Activated CD8-positive, alpha-beta T cell treated with anti-CD3 and anti-CD28 coated beads for 36 hours (primary cell): Measurements from ENCODE around the gene CHD1. TPM values are rescaled to one million over a fixed set of nuclear protein-coding genes. Genes with fewer than 3 reads are reported as not detected.

Experiments
- ATAC-seq: fragments of 200-7000 bp; cut with Tn5 transposase; one replicate; pipeline ENCODE4 v1.10.0; 2021; ENCODE audit warnings: mild to moderate bottlenecking, moderate library complexity
- CTCF ChIA-PET: fragments of 350-600 bp; sonication (Branson Sonifier 250); formaldehyde crosslinking; loops from one replicate; lab custom pipeline; 2021; ENCODE audit warnings: antibody characterized with exemption; lab: Charles Lee
- POLR2A ChIA-PET: fragments of 350-600 bp; sonication (Branson Sonifier 250); formaldehyde crosslinking; loops from one replicate; lab custom pipeline; 2021; ENCODE audit warnings: antibody characterized with exemption; lab: Charles Lee
- DNase-seq: peaks from one replicate; pipeline ENCODE4 v3.0.0-alpha.2; 2020
- H3K27ac Mint-ChIP-seq: one replicate; pipeline ENCODE4 v1.8.0; 2021; ENCODE audit warnings: mild to moderate bottlenecking, mixed read lengths
- H3K27me3 Mint-ChIP-seq: one replicate; pipeline ENCODE4 v1.8.0; 2021; ENCODE audit warnings: mixed read lengths
- H3K36me3 Mint-ChIP-seq: one replicate; pipeline ENCODE4 v1.8.0; 2021; ENCODE audit warnings: low read depth, mixed read lengths
- H3K4me1 Mint-ChIP-seq: one replicate; pipeline ENCODE4 v1.8.0; 2021; ENCODE audit warnings: low read depth, mixed read lengths
- H3K4me3 Mint-ChIP-seq: one replicate; pipeline ENCODE4 v1.8.0; 2021; ENCODE audit warnings: mild to moderate bottlenecking, moderate library complexity, mixed read lengths
- H3K9me3 Mint-ChIP-seq: one replicate; pipeline ENCODE4 v1.8.0; 2021; ENCODE audit warnings: mixed read lengths
- intact Hi-C: fragments of 100-400 bp; cut with micrococcal nuclease; formaldehyde crosslinking; loops from one replicate; pipeline ENCODE4 v1.10.0; 2022
- total RNA-seq, 2 experiments: library from RNA; stranded (reverse); gene quantifications; one replicate each; pipeline ENCODE4 v1.2.3, GENCODE V29; 2021
- TF ChIP-seq, protein P1 (sequence below): fragments of 200-600 bp; IDR thresholded peaks from one replicate; pipeline ENCODE4 v1.8.0; 2022; ENCODE audit warnings: antibody characterized with exemption, mild to moderate bottlenecking

The CHD1 gene
- total RNA-seq, 2 experiments from 2014 or later: 52.0 to 52.8 TPM

DNA sequence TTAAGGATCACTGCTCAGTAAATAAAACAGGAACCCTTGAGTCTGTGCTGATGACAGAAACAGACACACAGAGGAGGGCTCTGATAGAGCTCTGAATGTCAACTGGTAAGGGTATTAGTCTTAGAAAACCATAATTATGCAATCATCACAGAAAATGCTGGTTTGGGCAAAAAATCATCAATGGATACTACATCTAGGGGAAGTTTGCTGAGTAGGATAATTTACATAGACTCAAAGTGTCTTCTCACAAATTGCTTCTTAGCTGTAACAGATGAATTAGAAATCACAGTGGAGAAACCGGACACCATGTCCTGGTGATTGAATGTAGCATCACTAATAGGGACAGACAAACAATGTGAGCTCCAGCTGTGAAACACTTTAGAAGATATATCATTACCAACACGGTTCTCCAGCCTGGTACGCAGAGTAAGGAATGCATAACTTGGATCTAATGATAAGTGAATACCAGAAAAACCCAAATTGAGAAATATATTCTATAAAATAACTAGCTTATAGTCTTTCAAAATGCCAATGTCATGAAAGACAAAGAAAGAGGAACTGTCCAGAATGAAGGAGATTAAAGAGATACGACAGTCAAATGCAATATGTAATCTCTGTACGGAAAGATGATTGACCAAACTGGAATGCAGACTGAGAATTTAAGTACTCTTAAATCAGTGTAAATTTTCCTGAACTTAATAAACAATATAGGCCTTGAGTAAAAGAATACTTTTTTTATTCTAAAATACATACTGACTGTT is 17.3 kb downstream of the CHD1 start:
- ATAC-seq: peak; percentile 54
- intact Hi-C loops: no loop called here
- no peak overlapping the region for H3K4me3 Mint-ChIP-seq
- POLR2A ChIA-PET: interaction anchor here (0.8 to 1.5 kb wide), 2 partner anchors 10 to 39 kb away, joined by 3 to 4 read pairs; no protein-coding TSS in a partner anchor
- no peaks in the 10 kb centered on the region for H3K9me3 Mint-ChIP-seq
- H3K4me1 Mint-ChIP-seq: peaks cover 66% of the 10 kb centered on the region
- H3K36me3 Mint-ChIP-seq: peaks cover 32% of the 10 kb centered on the region
- peak overlapping the region; percentile 25 for H3K27ac Mint-ChIP-seq
- TF ChIP-seq, protein P1, sequence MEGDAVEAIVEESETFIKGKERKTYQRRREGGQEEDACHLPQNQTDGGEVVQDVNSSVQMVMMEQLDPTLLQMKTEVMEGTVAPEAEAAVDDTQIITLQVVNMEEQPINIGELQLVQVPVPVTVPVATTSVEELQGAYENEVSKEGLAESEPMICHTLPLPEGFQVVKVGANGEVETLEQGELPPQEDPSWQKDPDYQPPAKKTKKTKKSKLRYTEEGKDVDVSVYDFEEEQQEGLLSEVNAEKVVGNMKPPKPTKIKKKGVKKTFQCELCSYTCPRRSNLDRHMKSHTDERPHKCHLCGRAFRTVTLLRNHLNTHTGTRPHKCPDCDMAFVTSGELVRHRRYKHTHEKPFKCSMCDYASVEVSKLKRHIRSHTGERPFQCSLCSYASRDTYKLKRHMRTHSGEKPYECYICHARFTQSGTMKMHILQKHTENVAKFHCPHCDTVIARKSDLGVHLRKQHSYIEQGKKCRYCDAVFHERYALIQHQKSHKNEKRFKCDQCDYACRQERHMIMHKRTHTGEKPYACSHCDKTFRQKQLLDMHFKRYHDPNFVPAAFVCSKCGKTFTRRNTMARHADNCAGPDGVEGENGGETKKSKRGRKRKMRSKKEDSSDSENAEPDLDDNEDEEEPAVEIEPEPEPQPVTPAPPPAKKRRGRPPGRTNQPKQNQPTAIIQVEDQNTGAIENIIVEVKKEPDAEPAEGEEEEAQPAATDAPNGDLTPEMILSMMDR: no peak
- H3K27me3 Mint-ChIP-seq: no peaks in the 10 kb centered on the region
- CTCF ChIA-PET: interaction anchor here (0.9 to 2.3 kb wide), 2 partner anchors 121 to 149 kb away, joined by 6 to 9 read pairs; no protein-coding TSS in a partner anchor
- no peak for DNase-seq

DNA sequence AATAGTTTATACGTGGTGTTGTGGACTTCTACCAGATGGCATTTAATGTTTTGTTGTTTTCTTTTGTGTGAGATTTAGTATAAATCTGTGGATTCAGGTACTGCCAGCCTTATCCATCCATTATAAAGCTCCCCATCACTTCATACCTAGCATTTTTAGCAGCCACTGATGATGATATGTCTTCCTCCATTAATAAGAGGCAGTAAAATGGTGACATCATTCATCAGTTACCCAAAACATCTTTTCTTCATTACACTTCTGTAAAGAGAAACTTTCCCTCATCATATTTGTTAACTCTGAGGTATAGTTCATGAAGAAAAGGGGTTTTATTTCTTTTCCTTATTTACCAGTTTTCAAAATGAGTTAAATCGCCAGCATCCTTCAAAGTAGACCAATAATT is 19.4 kb downstream of the CHD1 start:
- Mint-ChIP-seq H3K36me3 (peaks cover 31% of the 10 kb centered on the region), H3K9me3 (no peaks in the 10 kb centered on the region), H3K27me3 (no peaks in the 10 kb centered on the region), H3K4me1 (peaks cover 62% of the 10 kb centered on the region), H3K27ac (peak overlapping the region; percentile 57), H3K4me3 (no peak overlapping the region)
- DNase-seq: no peak
- intact Hi-C loops: no loop called here
- ChIA-PET POLR2A (interaction anchor here (1.4 kb wide), 1 partner anchor 19 kb away, joined by 6 read pairs; the partner anchor contains the start of gene CHD1), CTCF (interaction anchor here (0.6 to 2.3 kb wide), 5 partner anchors 46 to 151 kb away, joined by 3 to 9 read pairs (median 4); no protein-coding TSS in a partner anchor)
- ATAC-seq: no peak
- TF ChIP-seq, protein P1: no peak

DNA sequence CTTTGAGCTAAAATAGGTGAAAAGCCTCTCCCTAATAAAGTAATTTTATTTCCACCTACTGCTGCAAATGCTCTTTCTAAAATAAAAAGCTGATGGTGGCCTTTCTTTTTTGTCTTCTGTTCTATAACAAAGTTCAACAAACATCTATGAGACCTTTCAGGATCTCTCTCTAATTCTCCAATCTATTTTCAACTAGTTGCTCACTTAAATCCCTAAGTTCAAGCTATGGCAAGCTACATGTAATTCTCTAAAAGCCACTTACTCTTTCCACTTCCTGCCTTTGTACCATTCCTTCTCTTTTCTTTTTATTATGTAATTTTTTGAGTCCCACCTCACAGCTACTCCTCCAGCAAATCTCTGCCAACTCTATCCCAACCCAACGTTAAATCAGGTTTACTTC is 20.9 kb downstream of the CHD1 start:
- intact Hi-C loops: no loop called here
- peak overlapping the region; percentile 60 for H3K27ac Mint-ChIP-seq
- peaks cover 66% of the 10 kb centered on the region for H3K4me1 Mint-ChIP-seq
- DNase-seq (no peak), ATAC-seq (no peak)
- H3K36me3 Mint-ChIP-seq: peaks cover 28% of the 10 kb centered on the region
- H3K4me3 Mint-ChIP-seq: no peak overlapping the region
- CTCF ChIA-PET: interaction anchor here (0.7 to 2.1 kb wide), 11 partner anchors 9 to 153 kb away, joined by 3 to 18 read pairs (median 3); partner anchors contain the start of gene CHD1
- H3K27me3 Mint-ChIP-seq: no peaks in the 10 kb centered on the region
- TF ChIP-seq, protein P1: no peak
- no peaks in the 10 kb centered on the region for H3K9me3 Mint-ChIP-seq
- POLR2A ChIA-PET: interaction anchor here (0.8 to 1.0 kb wide), 3 partner anchors 15 to 1993 kb away, joined by 3 to 4 read pairs (median 3); no protein-coding TSS in a partner anchor

DNA sequence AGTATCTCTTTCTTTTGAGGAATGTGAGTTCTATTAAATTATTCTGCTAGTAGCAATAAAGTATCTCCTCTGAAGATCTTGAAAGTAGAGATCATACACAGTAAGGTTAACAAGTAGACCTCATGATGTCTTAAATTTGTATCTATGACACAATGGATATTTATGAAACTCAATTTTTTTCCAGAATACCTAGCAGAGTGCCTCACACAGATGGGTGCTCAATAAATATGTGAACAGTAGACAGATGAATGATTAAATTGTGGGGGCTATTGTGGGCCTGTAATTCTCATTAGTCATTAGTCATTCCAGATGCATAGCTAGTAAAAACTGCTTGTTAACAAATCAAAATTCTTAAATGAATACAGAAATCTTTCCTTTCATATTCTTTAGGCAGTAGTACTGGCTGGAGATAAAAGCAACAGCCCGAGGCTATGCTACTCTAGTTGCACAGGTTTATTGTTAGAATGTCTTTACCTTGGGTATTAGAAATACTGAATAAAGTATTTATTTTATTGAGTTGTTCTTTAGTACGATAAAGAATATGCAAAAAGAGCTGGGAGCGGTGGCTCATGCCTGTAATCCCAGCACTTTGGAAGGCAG is 22.0 kb downstream of the CHD1 start:
- Mint-ChIP-seq H3K4me1 (peaks cover 62% of the 10 kb centered on the region), H3K27me3 (no peaks in the 10 kb centered on the region), H3K4me3 (no peak overlapping the region), H3K36me3 (peaks cover 33% of the 10 kb centered on the region), H3K9me3 (no peaks in the 10 kb centered on the region), H3K27ac (peak overlapping the region; percentile 79)
- intact Hi-C loops: loop anchor here (1.0 kb wide), 2 partner anchors 125 to 153 kb away; no protein-coding TSS in a partner anchor
- ATAC-seq (peak; percentile 44), DNase-seq (no peak)
- CTCF ChIA-PET: interaction anchor here (0.8 to 2.1 kb wide), 8 partner anchors 10 to 154 kb away, joined by 3 to 18 read pairs (median 3); partner anchors contain the start of gene CHD1
- POLR2A ChIA-PET: no interaction called here
- TF ChIP-seq, protein P1: no peak
